Activated T-helper 17 cell treated with anti-CD3 and anti-CD28 coated beads, Interleukin-2, amount 50 U/mL, for 72 hours (primary cell): ENCODE results near the gene BCL2L15. TPM values are rescaled to one million over a fixed set of nuclear protein-coding genes. Genes with fewer than 3 reads are reported as not detected.
A peak's percentile ranks its signal among the peaks of the same experiment; 100 is the strongest.

Experiments used
- ATAC-seq: fragments of 150-1000 bp; cut with Tn5 transposase; replicated peaks from 2 replicates; pipeline ENCODE4 v1.10.0; 2021; ENCODE audit warnings: mild to moderate bottlenecking, moderate library complexity
- H3K27ac Mint-ChIP-seq: one replicate; pipeline ENCODE4 v1.8.0; 2022; ENCODE audit warnings: mixed read lengths
- H3K27me3 Mint-ChIP-seq: one replicate; pipeline ENCODE4 v1.8.0; 2022; ENCODE audit warnings: mixed read lengths
- H3K36me3 Mint-ChIP-seq: one replicate; pipeline ENCODE4 v1.8.0; 2022; ENCODE audit warnings: low read depth, mild to moderate bottlenecking, mixed read lengths
- H3K4me1 Mint-ChIP-seq: one replicate; pipeline ENCODE4 v1.8.0; 2022; ENCODE audit warnings: mixed read lengths
- H3K4me3 Mint-ChIP-seq: one replicate; pipeline ENCODE4 v1.8.0; 2022; ENCODE audit warnings: mild to moderate bottlenecking, mixed read lengths
- H3K9me3 Mint-ChIP-seq: one replicate; pipeline ENCODE4 v1.8.0; 2022; ENCODE audit warnings: mixed read lengths
- total RNA-seq, 2 donors: library from RNA; stranded (reverse); gene quantifications; one replicate each; pipeline ENCODE4 v1.2.3, GENCODE V29; 2022

Gene BCL2L15
- 1 to 10 TPM in 1 of 2 donors, under 1 TPM in 1; 0.99 to 4.4 TPM for total RNA-seq

GRCh38 chr1:113887402-113888175, at the start of gene BCL2L15:
Gene BCL2L15 (minus strand): TSS chr1:113887581. CDS start chr1:113887375, 206 bp downstream.
- Mint-ChIP-seq H3K27me3 (no peaks in the 10 kb centered on the region), H3K27ac (peak within 1 kb of the TSS; percentile 69), H3K4me1 (peaks cover 14% of the 10 kb centered on the region), H3K36me3 (peaks cover 6% of the 10 kb centered on the region), H3K9me3 (no peaks in the 10 kb centered on the region), H3K4me3 (peak within 1 kb of the TSS; percentile 59)
- ATAC-seq = no peak

GRCh38 chr1:113937146-113937545, 49.8 kb upstream of the BCL2L15 start:
- H3K27me3 Mint-ChIP-seq = no peaks in the 10 kb centered on the region
- H3K9me3 Mint-ChIP-seq = no peaks in the 10 kb centered on the region
- ATAC-seq = peak; percentile 20
- H3K4me3 Mint-ChIP-seq = peak overlapping the region; percentile 85
- H3K36me3 Mint-ChIP-seq = peaks cover 69% of the 10 kb centered on the region
- peak overlapping the region; percentile 76 for H3K27ac Mint-ChIP-seq
- H3K4me1 Mint-ChIP-seq = peaks cover 68% of the 10 kb centered on the region

GRCh38 chr1:113935970-113936369, 48.6 kb upstream of the BCL2L15 start:
- Mint-ChIP-seq H3K27me3 (no peaks in the 10 kb centered on the region), H3K9me3 (no peaks in the 10 kb centered on the region), H3K36me3 (peaks cover 69% of the 10 kb centered on the region), H3K27ac (peak overlapping the region; percentile 20), H3K4me1 (peaks cover 74% of the 10 kb centered on the region), H3K4me3 (peak overlapping the region; percentile 85)
- no peak for ATAC-seq

DNA sequence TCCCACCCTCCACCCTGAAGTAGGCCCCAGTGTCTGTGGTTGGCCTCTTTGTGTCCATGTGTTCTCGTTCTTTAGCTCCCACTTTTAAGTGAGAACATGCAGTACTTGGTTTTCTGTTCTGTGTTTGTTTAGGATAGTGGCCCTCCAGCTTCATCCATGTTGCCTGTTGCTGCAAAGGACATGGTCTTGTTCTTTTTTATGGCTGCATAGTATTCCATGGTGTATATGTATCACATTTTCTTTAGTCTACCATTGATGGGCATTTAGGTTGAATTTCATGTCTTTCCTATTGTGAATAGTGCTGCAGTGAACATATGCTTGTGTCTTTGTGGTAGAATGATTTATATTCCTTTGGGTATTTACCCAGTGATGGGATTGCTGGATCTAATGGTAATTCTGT, 47.8 kb upstream of the BCL2L15 start:
- H3K36me3 Mint-ChIP-seq = peaks cover 69% of the 10 kb centered on the region
- no peaks in the 10 kb centered on the region for H3K9me3 Mint-ChIP-seq
- H3K27ac Mint-ChIP-seq = peak overlapping the region; percentile 20
- no peaks in the 10 kb centered on the region for H3K27me3 Mint-ChIP-seq
- H3K4me3 Mint-ChIP-seq = peak overlapping the region; percentile 85
- peaks cover 66% of the 10 kb centered on the region for H3K4me1 Mint-ChIP-seq
- ATAC-seq = no peak

DNA sequence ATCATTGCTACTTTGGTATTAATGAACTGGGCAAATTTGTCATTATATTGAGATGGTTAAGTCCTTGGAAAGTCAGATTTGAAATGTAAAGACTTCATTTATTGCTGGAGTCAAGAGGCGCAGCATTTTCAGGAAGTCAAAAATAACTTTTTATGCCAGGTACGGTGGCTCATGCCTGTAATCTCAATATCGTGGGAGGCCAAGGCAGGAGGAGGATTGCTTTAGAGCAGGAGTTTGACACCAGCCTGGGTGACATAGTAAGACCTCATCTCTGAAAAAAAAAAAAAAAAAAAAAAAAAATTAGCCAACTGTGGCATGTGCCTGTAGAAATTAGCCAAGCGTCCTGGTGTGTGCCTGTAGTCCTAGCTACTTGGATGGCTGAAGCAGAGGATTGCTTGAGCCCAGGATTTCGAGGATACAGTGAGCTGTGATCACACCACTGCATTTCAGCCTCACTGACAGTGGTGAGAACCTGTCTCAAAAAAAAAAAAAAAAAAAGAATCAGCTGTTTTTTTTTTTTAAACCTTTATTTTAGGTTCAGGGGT, 47.2 kb upstream of the BCL2L15 start:
- ATAC-seq = no peak
- H3K27me3 Mint-ChIP-seq = no peaks in the 10 kb centered on the region
- peaks cover 67% of the 10 kb centered on the region for H3K36me3 Mint-ChIP-seq
- H3K27ac Mint-ChIP-seq = peak overlapping the region; percentile 99
- no peaks in the 10 kb centered on the region for H3K9me3 Mint-ChIP-seq
- peak overlapping the region; percentile 89 for H3K4me3 Mint-ChIP-seq
- H3K4me1 Mint-ChIP-seq = peaks cover 62% of the 10 kb centered on the region

DNA sequence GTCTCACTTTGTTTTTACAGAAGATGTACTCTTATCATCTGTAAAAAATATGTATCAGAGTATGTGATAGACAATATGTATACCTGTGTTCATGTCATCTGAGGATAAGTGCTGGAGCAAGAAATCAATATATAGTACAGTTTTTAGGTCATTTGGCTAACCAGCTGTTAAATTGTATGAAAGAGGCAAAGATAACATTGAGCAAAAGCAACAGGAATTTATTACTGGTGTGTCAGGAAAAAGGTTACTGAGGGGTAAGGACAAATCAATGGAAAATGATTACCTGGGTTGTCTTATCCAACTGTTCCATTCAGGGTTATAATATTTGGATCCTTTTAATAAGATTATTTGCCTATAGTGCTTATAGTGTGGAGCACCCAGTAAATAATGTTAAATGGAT, 46.6 kb upstream of the BCL2L15 start:
- Mint-ChIP-seq H3K9me3 (no peaks in the 10 kb centered on the region), H3K27ac (peak overlapping the region; percentile 99), H3K4me3 (peak overlapping the region; percentile 89), H3K27me3 (no peaks in the 10 kb centered on the region), H3K36me3 (peaks cover 66% of the 10 kb centered on the region), H3K4me1 (peaks cover 56% of the 10 kb centered on the region)
- no peak for ATAC-seq

GRCh38 chr1:113931451-113931851, 44.1 kb upstream of the BCL2L15 start:
- no peak for ATAC-seq
- Mint-ChIP-seq H3K27me3 (no peaks in the 10 kb centered on the region), H3K9me3 (no peaks in the 10 kb centered on the region), H3K27ac (peak overlapping the region; percentile 99), H3K4me3 (peak overlapping the region; percentile 89), H3K4me1 (peaks cover 53% of the 10 kb centered on the region), H3K36me3 (peaks cover 58% of the 10 kb centered on the region)

DNA sequence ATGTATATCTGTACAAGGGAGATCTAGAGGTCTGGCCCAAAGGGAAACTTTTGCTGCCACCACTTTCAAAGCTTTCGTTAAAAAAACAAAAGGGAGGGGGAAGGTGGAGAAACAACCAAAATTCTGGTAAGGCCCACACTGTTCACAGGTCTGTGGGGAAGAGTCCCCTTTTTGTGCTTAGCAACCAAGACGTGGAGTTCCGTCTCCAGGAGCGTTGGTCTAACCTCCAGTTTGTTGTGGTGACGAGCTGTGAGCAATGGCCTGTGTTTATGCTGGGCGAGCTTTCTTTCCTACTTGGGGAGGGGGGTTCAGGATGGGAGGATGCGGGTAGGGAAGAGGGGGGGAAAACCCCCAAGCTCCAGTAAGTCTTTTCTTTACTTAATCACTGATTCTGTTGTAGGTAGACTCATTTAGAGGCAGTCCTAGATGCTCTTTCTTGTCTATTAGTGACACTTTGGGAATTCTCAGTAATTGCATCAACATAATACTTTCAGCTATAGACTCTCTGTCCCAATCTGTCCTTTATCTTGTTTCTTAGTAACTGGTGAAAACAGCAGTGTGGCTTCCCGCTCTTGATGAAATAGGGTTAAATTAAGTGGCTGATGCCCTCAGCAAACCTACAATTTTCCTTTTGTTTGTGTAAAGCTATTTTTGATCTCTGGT, 43.2 kb upstream of the BCL2L15 start:
- Mint-ChIP-seq H3K36me3 (peaks cover 56% of the 10 kb centered on the region), H3K27ac (peak overlapping the region; percentile 99), H3K4me1 (peaks cover 51% of the 10 kb centered on the region), H3K4me3 (peak overlapping the region; percentile 89), H3K27me3 (no peaks in the 10 kb centered on the region), H3K9me3 (no peaks in the 10 kb centered on the region)
- peak; percentile 72 for ATAC-seq

- H3K36me3 Mint-ChIP-seq = peaks cover 51% of the 10 kb centered on the region
- no peaks in the 10 kb centered on the region for H3K9me3 Mint-ChIP-seq
- H3K27me3 Mint-ChIP-seq = no peaks in the 10 kb centered on the region
- H3K27ac Mint-ChIP-seq = peak overlapping the region; percentile 99
- peak; percentile 38 for ATAC-seq
- H3K4me1 Mint-ChIP-seq = peaks cover 45% of the 10 kb centered on the region
- H3K4me3 Mint-ChIP-seq = peak overlapping the region; percentile 89
Measured at GRCh38 chr1:113929750-113930498, 42.5 kb upstream of the BCL2L15 start.

DNA sequence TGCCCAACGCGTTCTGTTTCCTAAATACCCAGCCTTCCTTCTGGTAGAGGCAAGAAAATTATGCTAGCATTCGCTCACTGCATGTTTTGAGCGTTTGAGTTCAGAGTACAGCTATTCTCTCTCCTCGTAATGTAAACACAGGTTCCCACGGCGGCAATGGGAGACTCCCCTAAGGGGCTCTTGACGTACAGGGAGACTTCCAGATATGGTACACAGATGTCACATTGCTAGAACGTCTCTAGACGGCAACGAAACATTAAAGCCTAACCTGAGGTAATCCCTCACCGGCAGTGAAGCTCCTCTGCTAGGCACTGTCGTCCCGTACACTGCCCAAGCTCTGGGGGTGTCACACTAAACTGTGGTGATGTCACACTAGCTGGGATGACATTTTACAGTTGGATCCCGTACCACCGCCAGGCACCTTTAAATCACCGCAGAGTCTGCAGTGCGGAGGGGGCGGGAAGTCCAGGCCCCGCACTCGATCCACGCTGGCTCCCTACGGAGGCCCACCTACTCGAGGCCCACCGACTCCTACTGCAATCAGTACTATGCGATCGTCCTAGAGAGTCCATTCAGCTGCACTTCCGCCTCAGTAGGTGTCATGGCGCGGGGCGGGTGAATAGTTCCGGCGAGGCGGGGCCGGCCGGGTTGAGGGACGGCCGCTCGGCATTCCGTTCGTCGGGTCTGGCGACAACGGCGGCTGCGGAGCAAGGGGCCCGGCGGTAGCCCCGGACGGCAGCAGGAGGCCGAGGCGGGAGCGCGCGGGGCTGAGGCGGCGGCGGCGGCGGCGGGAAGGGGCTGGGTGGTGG, 41.8 kb upstream of the BCL2L15 start, which contains the start of gene HIPK1:
Gene HIPK1, plus strand, starts transcription at position 384 of the 809 bp plus-strand sequence.
- H3K4me3 Mint-ChIP-seq = peak within 1 kb of the TSS; percentile 89
- no peaks in the 10 kb centered on the region for H3K9me3 Mint-ChIP-seq
- H3K4me1 Mint-ChIP-seq = peaks cover 42% of the 10 kb centered on the region
- H3K36me3 Mint-ChIP-seq = peaks cover 48% of the 10 kb centered on the region
- H3K27me3 Mint-ChIP-seq = no peaks in the 10 kb centered on the region
- H3K27ac Mint-ChIP-seq = peak within 1 kb of the TSS; percentile 99
- ATAC-seq = peak; percentile 62

GRCh38 chr1:113928187-113928930, 41.0 kb upstream of the BCL2L15 start:
- H3K4me3 Mint-ChIP-seq = peak overlapping the region; percentile 89
- peaks cover 40% of the 10 kb centered on the region for H3K36me3 Mint-ChIP-seq
- H3K27me3 Mint-ChIP-seq = no peaks in the 10 kb centered on the region
- ATAC-seq = peak; percentile 10
- H3K4me1 Mint-ChIP-seq = peaks cover 34% of the 10 kb centered on the region
- H3K9me3 Mint-ChIP-seq = no peaks in the 10 kb centered on the region
- H3K27ac Mint-ChIP-seq = peak overlapping the region; percentile 97

DNA sequence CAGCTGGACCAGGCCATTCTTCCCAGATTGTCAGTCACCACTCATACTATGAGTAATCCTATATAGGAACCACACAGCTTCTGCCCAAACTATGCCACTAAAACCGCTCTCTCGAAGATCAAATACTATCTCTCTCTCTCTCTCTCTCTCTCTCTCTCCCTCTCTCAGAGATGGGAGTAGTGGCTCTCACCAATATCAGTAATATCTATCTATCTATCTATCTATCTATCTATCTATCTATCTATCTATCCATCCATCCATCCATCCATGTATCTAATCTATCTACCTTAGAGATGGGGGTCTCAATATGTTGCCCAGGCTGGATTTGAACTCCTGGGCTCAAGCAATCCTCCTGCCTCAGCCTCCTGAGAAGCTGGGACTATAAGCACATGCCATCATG, 37.1 kb upstream of the BCL2L15 start:
- no peaks in the 10 kb centered on the region for H3K9me3 Mint-ChIP-seq
- H3K27me3 Mint-ChIP-seq = no peaks in the 10 kb centered on the region
- H3K27ac Mint-ChIP-seq = no peak overlapping the region
- H3K4me3 Mint-ChIP-seq = no peak overlapping the region
- H3K36me3 Mint-ChIP-seq = peaks cover 5% of the 10 kb centered on the region
- H3K4me1 Mint-ChIP-seq = peaks cover 13% of the 10 kb centered on the region
- no peak for ATAC-seq

DNA sequence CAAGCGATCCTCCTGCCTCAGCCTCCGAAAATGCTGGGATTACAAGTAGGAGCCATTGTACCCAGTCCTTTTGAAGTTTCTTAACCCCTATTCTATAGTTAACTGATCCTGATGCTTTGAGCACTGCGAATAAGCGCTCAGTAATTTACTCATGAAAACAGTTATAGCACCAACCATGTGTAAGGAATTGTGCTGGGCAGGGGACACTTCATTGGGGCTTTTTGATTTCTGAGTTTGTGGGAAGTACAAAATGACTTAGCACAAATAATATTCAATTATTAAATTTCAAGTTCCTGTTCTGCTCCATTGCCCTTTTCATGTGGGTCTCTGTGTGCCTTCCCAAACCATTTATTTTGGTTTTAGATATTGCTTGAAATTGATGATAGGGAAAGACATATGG, 35.6 kb upstream of the BCL2L15 start:
- no peak overlapping the region for H3K27ac Mint-ChIP-seq
- no peaks in the 10 kb centered on the region for H3K36me3 Mint-ChIP-seq
- H3K27me3 Mint-ChIP-seq = no peaks in the 10 kb centered on the region
- H3K4me3 Mint-ChIP-seq = no peak overlapping the region
- H3K9me3 Mint-ChIP-seq = no peaks in the 10 kb centered on the region
- H3K4me1 Mint-ChIP-seq = peaks cover 9% of the 10 kb centered on the region
- no peak for ATAC-seq
